C1 segment of cervical spinal cord (tissue), 14 donors: ENCODE data around the gene ACP6.

Experiments
- DNase-seq, 14 donors: peaks; one replicate each; lab custom pipeline; 2025; lab: John Stamatoyannopoulos, UW

The ACP6 gene

DNA sequence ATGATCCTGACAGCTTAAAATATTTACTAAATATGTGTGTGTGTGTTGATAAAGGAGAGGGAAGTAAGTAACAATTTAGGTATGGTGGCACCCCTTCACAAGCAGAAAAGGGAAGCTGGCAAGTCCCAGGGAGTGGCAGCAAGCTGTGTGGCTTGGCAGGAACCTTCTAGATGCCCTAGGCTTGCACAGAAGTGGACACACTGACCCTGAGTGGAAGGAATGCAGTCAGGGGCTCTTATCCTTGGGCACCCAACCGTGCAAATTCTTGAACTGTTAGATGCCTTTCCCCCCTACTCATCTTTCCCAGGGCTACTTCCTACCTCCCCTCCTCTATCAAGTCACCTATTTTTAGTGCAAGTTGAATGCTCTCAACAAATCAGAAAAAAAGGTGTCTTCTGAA lies 18.9 kb downstream of the ACP6 start:
- DNase-seq = no peak

DNA sequence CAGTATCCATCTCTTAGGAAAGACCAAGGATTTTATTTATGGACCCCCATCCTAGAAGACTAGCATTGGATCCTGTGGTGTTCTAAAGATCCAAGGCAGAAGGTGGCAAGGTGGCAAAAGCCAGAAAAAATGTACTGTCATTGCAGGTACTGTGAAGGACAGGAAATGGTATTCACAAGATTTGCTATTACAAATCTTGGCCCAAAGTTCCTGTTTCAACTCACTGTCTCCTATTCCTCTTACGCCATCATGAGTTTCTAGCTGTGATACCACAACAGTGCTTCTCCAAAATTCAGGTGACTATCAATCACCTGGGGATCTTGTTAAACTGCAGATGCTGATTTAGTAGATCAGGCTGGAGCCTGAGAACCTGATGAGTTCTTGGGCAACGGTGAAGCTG lies 21.4 kb downstream of the ACP6 start:
- DNase-seq = no peak

DNA sequence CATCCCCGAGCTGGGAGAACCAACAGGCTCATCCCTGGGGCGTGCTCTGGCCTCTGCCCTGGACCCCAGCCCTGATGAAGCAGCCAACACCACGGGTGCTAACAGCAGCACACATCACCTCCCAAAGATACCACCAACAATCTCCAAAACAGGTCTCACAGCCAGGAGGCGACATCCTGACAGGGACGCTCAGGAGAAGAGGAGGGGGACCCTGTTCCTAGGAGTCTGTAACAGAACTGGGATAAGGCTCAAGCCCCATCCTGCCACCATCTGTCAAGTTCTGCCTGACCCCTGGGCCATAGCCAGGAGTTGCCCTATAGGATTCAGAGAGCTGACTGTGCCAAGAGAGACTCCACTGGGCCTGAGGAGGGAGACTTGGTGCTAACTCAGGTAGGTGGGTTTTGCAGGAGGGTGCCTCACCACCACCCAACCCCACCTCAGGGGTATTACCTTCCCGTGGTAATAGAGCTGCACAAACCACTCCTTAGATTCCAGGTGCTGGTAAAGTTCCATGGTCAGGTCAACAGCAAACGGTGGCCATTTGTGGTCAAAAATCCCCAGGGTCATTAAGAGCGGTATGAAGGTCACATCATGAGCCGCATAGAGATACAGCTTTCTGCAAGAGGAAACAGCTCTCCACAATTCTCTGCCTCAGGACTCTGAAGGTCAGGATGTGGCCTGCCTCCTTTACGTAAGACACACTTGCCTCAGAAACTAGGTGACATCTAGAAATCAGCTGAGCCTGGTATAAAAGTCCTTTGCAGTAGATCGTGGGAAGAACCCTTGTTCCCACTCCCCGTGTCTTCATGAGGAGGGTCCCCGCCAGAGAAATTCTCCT lies 22.3 kb downstream of the ACP6 start:
- DNase-seq = no peak

DNA sequence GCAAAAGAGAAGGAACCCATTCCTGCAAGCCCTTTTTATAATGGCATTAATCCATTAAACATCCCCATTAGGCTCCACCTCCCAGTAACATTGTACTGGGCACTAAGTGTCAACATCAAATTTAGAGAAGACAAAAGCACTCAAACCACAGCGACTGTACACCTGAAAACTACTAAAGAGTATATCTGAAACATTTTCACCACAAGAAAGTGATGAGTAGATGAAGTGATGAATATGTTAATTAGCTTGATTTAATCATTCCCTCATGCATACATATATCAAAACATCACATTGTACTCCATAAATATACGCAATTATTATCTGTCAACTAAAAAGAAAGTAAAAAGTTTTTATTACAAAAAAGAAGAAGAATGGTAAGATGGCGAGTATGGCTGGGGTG lies 26.4 kb downstream of the ACP6 start:
- DNase-seq = no peak

DNA sequence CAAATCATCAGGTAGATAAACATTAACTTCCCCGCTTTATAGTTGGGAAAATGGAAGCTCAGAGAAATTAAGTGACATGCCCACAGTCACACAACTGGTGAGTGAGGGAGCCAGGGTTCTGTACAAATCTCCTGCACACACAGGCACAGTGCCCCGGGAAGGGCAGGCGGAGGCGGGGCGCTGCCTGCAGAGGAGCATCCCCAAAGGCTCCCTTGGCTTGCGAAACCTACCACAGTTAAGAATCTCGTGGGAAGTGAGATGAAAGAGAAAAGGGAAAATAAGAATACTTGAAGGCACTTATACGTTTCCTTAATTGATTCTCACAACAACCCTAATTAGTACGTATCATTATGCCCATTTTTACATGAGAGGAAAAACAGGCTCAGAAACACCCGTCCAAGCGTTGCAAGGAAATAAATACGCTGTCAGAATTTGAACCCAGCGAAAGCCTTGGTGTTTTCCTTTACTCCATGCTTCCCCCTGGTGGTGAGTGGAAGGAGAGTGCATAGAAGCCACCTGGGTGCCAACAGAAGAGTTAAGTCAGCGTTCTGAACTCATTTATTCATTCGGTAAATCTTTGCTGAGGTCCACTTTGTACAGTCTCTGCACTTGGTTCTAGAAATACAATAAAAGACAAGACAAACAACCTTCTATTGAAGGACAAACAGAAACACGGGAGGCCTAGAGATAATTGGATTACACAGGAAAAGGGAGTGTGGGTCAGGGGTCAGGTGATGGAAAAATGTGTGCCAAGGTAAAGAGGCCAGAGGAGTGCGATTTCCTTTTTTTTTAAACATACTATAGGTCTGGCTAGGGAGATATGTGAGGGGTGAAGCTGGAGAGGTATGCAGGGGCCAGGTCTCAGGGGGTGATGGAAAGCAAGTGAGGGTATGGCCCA lies 28.4 kb downstream of the ACP6 start:
- DNase-seq = peak in 1 of 14 donors; percentile 8

DNA sequence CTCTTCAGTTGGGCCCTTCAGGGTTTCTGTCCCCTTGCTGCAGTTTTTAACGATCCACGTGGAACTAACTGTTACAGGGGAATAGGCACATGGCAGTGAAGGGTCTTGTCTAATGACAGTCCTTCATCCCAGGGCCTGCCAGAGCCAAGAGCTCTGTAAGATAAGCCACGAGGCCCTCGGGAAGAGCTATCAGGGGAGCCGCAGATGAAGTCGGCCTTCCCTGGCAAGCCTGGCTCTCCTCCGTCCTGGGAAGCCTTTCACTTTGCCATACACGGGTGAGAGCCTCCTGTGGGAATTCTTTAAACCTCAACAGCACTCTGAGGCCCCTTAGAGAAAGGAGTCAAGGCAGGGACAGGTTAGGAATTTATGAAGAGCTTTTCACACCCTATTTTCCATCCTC lies 29.0 kb downstream of the ACP6 start:
- DNase-seq = no peak

DNA sequence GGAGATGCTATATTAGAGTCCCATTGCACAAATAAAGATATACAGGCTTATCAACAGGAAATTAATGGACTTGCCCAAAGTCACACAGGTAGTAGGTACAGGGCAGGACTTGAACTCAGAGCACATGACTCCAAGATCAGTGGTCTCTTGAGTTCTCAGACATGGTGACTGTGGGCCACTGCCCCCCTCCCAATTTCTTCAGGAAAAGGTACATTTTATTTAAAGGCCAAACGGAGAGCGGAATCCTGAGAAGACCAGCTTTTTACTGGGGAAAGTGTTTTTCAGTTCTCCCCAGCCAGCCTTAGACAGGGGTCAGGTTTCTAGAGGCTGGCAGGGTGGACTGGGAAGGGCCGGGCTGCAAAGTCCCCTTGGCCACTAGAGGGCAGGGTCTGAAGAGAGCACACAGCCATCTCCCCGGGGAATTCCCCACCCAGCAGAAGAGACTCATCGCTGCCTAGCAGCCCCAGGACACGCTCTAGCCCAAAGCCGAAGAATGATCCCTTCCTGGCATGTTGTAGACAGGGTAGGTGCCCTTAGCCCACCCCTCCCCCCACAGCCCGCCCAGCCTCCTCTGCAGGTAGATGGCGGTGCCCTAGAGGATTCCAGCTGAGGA lies 29.7 kb downstream of the ACP6 start:
- peak in 11 of 14 donors; percentile 3 to 62 (median 31) for DNase-seq

DNA sequence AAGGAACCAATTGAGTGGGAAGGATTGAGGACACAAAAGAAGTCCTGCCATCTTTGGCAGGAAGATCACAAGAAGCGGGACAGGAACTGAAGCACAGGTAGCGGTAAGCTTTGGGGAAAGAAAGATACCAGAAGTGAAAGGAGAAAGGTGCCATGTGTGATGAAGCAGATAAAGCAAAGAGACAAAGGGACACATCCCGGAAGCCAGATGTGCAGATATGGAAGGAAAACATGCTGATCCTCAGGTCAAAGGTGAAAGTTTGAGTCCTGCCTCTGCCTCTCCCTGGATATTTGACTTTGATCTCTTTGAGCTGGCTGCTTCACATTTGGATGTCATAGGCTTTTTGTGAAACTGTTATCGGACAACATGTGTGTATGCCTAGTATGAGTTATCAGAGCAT lies 34.0 kb downstream of the ACP6 start:
- DNase-seq = no peak

DNA sequence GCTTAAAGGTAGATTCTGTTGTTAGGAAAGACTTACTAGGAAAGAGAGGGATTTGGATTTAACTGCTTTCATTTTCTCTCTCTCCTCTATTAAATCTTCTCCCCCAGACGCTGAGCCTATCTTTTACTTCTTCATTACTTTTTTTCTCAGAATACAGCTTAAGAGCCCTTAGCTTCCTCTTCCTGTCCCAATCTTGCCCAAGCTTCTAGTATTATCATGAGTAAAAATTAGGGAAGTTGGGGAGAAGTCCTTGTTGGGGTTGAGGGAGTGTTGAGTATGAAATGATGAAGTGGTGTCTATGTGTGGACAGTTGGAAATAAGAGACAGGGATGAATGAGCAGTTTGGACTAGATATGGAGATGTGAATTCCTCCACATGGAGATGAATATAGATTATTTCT lies 35.0 kb downstream of the ACP6 start:
- DNase-seq = no peak

DNA sequence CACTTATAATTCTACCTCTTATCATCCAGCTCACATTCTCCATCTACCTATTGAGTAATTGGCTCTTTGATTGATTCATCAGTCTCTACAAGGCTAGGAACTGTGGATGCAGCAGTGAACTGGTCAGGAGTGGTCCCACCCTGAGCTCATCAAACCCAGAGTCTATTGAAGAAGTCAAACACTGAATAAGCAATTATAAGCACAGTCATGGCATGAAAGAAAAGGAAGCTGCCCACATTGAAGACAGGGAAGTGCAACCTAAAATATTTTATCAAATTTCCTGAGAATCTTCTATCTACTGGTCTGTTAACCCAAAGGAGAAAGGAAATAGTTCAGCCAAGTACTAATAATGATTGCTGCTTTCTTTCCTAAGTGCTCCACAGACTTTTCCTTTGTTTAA lies 35.7 kb downstream of the ACP6 start:
- DNase-seq = no peak

DNA sequence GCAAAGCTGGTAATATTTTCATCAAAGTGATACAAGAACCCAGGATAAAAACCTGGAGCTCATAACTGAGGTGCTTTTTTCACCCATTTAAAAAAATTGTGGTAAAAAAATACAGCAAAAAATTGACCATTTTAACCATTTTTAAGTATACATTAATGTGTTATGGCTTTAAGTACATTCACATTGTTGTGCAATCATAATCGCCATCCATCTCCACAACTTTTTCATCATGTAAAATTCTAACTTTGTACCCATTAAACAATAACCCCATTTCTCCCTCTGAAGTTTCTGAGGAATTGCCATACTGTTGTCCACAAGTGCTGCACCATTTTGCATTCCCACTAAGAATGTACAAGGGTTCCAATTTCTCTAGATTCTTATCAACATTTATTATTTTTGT lies 36.6 kb downstream of the ACP6 start:
- DNase-seq = no peak

DNA sequence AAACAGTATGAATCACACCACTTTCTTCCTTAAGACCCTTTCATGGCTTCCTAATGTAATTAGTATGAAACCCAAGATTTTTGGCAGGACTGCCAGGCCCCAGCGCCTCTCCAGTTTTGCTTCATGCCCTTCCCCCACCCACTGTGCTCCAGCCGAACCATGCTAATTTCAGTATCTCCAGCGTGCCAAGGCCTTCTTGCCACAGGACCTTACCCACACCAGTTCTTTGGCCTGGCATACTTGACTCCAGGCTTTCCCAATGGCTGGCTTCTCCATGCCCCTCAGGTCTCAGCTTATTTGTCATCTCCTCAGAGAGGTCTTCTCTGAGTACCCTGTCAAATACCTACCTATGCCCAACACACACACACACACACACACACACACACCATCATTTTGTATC lies 38.5 kb downstream of the ACP6 start:
- DNase-seq = no peak

DNA sequence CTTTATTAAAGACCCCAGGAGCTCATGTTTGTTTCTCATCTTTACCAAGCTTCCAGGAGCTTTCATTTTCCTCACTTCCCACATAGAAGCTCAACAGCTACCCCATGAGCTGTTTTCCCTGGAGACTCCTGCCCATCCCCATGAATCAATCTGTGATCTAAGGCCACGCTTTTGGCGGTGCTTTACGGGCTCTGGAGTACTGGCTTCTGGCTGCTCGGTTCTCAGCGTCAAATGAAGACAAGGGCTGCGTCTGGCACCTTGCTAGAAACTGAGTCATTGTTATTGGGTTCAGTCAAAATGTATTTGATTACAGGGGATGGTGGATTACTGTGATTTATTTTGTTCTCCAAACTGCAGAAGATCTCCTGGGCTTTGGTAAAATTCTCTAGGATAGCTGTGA lies 39.9 kb downstream of the ACP6 start:
- DNase-seq = peak in 1 of 14 donors; percentile 50

DNA sequence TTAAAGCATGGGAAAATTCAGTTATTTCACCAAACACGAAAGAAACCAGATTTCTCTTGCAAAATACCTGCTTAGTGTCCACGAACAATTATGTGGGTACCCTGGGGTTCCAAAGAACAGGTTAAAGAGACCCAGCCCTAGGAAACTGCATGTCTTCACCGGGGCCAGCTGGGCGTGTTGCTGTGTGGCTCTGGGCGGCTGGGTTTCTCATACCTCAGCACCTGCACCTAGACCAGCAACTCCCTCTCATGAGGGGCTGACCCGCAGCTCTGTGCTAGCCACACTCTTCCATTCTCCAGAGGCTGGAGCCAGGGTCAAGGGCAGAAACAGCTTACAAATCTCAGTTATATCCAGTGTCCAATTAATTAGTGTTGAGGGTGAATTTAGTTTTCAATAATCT lies 40.3 kb downstream of the ACP6 start:
- DNase-seq = no peak

DNA sequence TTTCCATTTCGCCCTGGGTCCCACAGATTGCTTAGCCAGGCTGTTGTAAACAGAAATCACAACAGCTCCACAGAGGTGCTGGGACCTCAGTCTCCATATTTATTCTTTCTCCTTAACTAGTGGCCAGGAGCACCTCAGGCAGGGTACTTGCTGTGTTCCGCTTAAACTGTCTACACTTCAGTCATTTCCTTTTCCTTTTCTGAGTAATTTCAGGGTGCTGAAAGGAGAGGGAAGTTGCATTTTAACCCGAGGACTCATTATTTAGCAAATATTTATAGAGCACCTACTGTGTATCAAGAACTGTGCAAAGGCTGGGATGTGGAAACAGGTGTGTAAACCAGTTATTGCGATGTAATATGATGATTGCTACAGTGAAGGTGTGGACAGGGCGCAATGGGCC lies 41.9 kb downstream of the ACP6 start:
- no peak for DNase-seq

DNA sequence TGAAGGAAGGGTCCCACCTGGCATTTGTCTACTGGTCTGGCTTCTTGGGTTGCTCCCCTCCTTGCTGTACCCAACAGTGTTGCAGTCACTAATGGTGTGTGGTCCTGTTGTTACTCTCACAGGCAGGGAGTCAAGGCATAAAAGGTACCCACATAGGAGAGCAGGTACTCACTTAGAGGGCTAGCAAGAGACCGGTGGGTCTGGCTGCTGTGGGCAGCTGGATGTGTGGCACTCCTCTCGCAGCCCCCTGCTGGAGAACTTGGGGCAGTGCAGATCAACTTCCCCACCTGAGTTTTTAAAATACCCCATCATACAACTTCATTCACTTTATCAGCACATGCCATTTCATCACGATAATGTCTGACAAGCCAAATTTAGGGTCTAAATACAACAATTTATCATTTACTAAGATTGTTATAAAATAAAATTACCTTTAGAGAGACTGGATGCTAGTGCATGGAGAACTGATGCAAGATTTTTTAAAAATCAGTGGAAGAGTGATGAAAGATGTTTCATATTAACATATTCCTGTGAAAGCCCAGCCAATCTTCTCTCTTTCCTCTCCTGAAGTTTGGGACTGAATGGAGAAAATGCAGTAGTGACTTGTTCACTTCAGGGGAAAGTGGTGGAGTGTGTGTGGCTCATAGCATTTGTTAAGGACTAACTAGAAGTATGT lies 42.8 kb downstream of the ACP6 start:
- peak in 5 of 14 donors; percentile 5 to 27 (median 10) for DNase-seq

DNA sequence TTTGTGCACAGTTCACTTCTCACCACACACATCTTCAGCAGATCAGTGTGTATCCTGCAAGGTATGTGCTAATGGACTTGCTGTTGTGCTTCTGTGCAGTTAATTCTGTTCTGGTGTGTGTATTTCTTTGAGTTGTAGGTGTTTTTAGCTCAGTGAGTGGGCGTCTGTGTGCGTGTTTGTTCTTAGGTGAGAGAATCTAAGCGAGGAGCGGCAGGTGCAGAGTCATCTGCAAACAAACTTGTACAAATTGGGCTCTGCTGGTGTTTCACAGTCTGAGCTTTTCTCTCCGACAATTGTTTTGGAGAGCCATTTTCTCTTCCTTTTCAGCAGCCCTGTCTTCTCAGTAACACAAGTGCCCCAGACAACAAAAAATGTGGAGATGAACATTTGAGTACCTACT lies 43.6 kb downstream of the ACP6 start:
- DNase-seq = no peak

DNA sequence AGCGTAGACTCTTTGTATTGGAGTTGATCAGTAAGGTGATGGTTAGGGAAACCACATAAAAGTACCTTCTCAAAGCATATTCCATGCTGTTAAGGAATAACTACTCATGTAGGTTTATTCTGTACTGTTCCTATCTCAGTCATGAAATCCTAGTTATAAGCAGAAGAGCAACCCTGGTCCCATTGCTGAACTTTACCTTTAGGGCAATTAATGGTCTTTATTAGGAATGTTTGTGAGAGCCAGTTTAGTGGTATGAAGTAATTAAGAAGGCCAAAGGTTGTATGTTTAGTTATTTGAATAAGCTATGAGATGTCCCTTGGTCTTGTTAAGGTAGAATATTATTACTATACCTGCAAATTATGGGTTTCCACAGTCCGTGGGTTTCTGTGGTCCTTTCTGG lies 44.0 kb downstream of the ACP6 start:
- DNase-seq = no peak

DNA sequence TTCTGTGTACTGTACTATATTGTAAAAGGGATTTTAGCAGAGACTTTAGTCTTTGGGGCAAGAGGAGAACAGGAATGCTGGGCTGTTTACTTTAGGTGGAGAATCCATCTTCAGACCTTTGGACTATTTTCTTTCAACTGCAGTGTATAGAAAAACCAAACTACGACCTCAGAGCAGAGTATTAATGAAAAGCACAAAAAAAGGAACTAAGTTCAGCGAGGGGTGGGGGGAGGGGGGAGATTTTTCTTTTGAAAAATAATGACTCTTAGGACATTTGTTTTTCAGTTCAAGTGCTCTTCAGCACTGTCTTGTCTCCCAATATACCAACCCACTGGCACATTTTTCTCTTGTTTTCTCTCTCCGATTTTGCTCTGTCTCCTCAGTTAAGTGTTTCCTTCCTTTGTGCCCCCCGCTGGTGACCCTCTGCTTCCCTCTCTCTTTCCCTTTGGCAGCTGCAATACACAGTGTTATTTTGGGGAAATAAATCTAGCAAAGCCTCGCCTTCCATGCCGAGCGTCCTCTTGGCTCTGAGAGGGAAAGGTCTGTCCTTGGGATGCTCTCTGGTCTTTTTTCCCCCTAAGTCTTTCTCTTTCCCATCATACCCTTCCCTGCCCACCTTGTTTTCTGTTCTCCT lies 44.8 kb downstream of the ACP6 start:
- DNase-seq = peak in 1 of 14 donors; percentile 16

DNA sequence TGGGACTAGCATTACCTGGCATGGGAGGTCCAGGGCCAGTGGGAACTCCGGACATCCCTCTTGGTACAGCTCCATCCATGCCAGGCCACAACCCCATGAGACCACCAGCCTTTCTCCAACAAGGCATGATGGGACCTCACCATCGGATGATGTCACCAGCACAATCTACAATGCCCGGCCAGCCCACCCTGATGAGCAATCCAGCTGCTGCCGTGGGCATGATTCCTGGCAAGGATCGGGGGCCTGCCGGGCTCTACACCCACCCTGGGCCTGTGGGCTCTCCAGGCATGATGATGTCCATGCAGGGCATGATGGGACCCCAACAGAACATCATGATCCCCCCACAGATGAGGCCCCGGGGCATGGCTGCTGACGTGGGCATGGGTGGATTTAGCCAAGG lies 45.8 kb downstream of the ACP6 start:
- peak in 1 of 14 donors; percentile 9 for DNase-seq

DNA sequence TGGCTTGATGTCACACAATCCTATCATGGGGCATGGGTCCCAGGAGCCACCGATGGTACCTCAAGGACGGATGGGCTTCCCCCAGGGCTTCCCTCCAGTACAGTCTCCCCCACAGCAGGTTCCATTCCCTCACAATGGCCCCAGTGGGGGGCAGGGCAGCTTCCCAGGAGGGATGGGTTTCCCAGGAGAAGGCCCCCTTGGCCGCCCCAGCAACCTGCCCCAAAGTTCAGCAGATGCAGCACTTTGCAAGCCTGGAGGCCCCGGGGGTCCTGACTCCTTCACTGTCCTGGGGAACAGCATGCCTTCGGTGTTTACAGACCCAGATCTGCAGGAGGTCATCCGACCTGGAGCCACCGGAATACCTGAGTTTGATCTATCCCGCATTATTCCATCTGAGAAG lies 46.3 kb downstream of the ACP6 start:
- no peak for DNase-seq
